Stromal cell of bone marrow (primary cell): Measurements from ENCODE around the gene GPR68.
"Not testable (repeated sequence)": the region's sequence is repeated elsewhere in the genome, so short reads cannot be mapped to it uniquely, and the experiment has no call there.

ENCODE experiments used
- DNase-seq: peaks from one replicate; pipeline ENCODE4 v3.0.0-alpha.2; 2012; ENCODE audit warnings: low read depth

The GPR68 gene

DNA sequence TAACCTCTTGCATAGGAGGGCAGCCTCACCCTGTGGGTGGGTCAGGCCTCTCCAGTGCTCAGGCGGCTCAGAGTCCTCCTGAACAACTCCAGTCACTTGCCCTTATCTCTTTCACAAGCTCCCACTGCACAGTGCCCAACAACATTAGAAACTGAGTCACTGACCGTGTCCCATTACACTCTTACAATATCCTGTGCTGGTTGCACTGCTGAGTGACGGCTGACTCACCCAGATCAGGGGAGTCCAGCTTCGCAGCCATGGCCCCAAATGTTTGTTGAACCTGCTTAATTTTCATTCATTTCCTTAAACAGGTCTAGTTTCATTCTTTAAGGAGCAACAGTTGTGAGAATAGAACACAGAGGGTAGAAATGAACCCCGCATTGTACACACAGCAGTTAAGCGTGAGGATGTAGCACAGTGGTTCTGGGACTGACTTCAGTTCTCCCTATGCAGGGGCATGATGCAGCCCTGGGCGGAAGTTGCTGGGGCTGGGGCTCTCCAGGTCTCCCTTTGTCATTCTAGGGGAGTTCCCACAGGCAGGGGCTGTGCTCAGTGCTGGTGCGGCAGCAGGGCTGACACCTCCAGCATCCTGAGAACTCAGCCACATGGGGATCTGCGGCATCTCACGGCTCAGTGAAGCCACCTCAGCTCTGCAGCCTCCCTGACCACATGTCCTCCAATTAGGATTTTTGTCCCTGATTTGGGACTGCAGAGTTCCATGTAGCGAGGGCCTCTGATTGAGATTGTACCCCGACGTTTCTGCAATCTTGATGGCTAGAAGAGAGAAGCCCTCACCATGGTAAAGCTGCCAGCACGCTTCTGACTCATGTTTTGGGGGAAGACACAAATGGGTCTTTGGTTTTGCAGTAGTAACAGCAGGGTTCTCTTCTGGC, 16.1 kb downstream of the GPR68 start:
- peak; percentile 63 for DNase-seq

DNA sequence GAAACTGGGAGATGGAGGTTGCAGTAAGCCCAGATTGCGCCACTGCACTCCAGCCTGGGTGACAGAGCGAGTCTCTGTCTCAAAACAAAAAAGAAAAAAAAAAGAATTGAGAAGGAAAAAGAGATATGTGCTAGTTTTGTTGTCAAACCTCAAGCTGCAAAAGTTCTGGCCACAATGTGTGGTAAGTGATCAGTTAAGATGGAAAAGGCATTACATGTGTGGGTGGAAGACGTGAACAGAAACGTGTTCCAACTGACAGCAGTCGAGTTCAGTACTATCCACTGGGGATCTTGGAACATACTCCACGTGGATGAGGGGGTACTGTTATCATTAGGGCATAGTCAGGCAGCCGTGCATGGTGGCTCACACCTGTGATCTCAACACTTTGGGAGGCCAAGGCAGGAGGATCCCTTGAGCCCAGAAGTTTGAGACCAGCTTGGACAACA, 17.3 kb downstream of the GPR68 start:
- DNase-seq: no peak

DNA sequence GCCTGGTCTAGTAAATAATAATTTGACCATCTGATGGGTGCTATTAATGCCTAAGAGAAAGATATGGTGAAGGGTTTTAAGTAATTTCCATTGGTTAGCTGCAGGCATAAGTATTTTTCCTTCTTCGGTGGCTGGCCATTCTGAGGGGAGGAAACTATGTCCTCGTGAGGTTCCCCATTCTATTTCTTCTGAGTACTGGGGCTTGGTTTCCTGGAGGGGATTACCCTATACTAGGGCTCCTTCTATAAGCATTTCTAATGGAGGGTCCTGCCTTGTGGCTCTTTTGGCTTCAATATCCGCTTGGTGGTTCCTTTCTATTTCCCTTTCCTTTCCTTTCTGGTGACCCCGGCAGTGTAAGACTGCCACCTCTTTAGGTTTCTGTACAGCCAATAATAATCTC, 18.1 kb downstream of the GPR68 start:
- DNase-seq: not testable (repeated sequence)

DNA sequence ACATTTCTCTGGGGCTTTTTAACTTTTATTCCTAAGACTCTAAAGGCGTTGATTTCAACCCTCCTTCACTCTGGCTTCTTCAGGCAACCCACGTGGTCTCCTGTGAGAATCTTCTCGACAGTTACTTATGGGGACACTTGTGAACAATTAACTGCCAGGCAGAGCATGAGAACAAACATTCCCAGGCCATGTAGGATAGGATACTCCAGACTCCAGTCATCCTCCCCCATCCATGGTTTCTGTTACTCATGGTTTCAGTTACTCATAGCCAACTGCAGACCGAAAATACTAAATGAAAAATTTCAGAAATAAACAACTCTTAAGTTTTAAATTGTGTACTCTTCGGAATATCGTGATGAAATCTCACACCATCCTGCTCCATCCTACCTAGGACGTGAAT, 19.5 kb downstream of the GPR68 start:
- no peak for DNase-seq

DNA sequence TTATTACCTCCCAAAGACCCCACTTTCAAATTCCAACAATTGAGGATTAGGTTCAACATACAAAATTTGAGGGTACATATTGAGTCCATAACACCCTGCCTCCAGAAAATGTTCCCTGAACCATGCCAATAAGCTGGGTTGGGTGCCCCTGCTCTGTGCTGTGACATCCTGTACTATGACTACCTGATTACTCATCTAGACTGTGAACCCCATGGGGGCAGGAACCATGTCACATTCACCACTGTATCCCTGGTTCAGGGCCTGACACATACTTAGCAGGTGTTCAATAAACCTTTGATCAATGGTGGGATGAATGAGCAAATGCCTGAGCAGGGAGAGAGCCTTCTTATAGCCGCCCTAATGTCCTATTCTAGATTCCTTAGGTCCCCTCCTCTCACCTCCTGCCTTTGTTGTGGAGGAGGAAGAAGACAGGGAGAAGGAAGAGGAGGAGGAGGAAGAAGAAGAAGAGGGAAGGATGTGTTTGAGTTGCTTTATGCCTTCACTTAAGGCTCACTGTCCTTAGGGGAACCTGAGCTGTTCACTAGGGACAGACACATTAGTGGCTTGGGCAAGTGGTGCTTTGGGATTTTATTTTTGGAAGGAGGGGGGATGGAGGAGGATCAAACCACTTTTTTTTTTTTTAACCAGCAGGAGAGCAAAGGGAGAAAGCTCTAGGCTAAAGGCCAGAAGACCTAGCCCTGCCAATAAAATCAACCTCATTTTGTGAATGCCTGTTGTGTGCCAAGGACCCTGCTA, 21.3 kb downstream of the GPR68 start:
- no peak for DNase-seq

DNA sequence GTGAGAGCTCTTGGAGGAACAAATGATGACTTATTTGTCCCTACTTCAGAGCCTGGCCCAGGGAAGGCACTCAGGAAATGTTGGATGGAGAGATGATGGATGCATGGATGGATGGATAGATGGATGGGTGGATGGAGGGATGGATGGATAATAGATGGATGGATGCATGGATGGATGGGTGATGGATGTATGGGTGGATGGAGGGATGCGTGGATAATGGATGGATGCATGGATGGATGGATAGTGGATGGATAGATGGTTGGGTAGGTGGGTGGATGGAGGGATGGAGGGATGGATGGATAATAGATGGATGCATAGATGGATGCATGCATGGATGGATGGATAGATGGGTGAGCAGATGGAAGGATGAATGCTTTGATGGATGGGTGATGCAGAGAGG, 23.2 kb downstream of the GPR68 start:
- DNase-seq: no peak

DNA sequence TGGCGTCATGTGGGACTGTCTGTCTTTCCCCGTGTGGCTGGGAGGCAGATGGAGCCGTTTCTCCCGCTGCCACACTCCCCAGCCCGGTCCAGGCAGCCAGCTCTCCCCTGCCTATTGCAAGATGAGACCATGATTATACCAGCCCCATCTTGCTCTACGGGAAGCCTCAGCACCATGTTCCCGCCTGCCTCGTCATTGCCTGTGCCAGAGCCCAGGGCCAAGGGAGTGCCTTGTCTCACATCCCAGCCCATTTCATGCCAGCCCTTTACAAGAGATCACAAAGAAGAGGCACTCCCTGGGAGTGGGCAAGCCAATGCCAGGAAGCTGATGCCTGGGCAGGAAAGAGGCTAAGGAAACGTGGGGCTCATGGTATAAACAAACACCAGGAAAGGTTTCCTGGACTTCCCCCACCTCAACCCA, 23.9 kb downstream of the GPR68 start:
- no peak for DNase-seq

DNA sequence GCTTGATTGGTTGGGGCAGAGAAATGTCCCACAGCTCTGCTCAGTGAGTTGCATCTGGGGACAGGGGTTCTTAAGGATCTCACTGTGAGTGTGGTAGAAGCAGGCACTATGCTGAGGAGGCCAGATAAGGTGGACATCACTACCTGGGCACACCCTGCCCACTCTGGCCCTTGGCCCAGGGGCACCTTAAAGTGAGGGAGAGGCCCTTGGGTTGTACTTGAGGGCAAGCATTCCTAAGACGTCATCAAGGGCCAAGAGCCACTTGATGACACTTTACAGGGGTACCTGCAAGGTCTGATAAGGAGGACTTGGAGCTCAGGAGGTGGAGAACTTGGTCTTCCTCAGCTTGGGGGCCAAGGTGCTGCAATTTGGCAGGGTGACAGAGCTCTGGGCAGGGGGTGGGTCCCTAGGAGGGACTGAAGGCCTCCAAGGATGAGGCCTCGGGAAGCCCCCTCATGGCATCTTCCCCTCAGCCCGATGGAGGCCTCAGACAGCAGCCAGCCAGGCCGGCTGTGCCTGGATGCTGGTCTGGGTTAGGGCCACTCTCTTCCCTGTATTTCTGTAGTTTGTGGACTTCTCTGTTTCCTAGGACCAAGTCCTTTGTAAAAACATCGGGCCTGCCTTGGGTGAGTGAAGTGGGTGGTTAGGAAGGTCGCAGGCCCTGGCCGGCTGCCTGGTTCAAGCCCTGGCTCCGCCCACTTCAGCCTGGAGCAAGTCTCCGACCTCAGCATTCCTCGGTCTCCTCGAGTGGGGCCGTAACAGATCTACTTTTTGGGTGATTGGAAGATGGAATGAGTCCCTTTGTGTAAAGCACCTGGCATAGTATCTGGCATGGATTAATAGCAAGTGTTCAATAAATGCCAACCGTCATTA, 24.8 kb downstream of the GPR68 start:
- no peak for DNase-seq

DNA sequence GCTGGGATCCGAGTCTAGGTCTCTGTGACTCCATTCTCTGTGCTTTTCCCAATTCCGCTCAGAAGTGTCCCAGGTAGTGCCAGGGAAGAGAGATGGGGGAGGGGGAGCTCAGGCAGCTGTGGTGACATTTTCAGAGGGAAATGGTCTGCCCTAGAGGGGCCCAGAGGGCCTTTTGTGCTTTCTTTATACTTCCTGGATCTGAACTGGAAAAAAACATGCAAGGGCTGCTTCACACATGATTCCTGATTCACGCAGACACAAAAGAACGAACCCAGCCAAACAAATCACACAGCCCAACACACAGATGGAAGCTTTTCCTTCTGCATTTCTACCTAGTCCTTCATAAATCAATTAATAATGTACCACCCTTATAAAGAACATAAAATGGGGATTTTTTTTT, 26.5 kb downstream of the GPR68 start:
- no peak for DNase-seq

DNA sequence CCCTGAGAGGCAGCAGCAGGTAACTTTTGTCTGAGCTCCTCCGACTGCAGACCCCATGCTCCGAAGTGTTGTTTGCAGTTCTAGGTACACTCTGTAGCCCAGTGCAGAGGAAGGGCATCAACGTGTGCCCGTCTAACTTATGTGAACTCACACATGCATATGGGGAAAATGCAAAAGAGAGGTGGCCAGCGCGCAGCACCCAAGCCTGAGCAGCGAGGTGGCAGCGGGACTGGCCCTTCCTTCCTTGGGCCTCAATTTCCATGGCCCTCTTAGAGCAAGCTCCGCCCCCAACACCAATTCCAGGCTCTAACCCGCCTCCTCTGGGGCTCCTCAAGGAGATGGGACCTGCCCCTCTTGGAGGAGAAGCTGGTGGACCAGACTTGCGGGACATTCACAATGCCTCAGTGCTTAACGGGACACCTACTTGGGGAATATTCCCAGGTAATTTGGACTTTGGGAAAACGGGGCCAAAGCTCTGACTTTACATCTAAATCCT, 27.7 kb downstream of the GPR68 start:
- DNase-seq: no peak

DNA sequence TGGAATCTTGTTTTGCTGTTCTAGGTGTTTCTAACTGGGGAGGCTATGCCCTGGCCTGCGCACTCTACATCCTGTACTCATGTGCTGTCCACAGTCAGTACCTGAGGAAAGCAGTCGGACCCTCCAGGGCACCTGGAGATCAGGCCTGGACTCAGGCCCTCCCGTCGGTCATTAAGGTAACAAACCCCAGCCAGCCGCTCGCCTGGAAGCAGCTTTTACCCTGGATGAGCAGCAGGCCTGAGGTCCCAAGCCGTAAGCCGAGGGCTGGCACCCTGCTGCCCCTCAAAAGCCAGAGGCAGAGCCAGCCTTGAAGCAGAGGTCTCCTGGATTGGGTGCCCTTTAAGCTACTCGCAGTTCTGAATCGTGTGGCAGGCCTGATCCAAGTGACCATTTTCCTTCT, 29.1 kb downstream of the GPR68 start:
- DNase-seq: no peak

DNA sequence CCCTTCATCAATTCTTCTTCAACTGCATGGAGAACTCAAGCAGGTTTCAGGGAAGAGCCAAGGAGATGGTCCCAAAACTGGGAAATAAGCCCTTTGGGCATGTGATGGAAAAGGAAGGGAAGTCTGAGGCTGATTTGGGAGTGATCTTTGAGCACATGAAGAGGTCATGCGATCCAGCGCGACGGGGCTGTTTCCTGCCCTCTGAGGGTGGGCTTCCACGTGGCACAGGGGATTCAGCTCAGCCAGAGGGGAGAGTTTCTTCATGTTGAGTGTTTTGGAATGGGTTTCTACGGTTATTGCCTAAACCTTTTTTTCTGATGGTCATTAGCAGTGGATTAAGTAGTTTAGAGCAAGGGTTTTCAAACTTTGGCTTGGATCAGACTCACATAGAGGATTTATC, 30.2 kb downstream of the GPR68 start:
- no peak for DNase-seq

DNA sequence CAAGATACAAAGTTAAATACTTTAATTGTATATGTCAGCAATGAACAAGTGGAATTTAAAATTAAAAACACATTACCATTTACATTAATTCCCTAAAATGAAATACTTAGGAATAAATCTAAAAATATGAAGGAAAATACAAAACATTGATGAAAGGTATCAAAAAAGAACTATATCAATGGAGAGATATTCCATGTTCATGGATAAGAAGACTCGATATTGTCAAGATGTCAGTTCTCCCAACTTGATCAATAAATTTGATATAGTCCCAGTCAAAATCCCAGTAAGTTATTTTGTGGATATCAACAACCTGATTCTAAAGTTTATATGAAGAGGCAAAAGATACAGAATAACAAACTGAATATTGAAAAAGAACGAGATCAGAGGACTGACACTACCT, 33.5 kb downstream of the GPR68 start:
- DNase-seq: no peak

DNA sequence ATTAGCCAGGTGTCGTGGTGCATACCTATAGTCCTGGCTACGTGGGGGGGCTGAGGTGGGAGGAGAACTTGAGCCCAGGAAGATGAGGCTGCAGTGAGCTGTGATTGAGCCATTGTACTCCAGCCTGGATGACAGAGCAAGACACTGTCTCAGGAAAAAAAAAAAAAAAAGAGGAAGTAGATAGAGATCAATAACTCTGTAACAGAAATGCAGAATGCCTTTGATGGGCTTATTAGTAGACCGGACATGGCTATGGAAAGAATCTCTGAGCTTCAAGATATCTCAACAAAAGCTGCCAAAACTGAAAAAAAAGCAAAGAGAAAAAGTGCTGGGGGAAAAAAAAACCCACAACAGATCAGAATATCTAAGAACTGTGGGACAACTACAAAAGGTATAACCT, 37.5 kb downstream of the GPR68 start:
- DNase-seq: no peak

DNA sequence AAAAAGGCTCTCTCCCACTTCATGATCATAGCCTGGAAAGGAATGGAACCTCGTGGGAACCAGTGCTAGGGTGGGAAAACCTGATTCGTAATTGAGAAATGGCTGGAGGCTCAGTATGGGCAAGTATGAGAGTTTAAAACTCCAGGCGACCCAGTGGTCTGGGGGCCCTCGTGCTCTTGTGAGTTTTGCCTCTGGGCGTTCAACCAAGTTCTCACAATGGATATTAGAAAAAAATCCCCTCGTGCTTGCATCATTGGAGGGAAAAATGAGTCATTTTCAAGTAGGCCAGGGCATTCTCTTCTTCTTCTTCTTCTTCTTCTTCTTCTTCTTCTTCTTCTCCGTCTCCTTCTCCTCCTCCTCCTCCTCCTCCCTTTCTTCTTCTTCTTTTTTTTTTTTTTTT, 39.0 kb downstream of the GPR68 start:
- peak; percentile 6 for DNase-seq

DNA sequence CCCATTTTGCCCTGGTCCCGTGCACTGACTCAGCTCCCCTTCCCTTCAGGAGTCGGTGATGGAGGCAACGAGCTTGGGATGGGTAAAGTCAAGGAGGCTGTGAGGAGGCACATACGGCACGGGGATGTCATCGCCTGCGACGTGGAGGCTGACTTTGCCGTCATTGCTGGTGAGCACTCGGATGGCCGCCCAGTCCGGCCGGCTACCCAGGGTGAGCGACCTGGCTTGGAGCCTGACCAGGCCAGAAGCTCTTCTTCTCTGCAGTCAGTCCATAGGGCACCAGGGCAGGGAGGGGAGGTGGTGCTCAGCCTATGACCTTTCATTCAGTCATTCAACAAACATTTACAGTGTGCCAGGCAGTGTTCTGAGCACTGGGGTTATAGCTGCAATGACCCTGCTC, 39.8 kb downstream of the GPR68 start:
- DNase-seq: no peak

DNA sequence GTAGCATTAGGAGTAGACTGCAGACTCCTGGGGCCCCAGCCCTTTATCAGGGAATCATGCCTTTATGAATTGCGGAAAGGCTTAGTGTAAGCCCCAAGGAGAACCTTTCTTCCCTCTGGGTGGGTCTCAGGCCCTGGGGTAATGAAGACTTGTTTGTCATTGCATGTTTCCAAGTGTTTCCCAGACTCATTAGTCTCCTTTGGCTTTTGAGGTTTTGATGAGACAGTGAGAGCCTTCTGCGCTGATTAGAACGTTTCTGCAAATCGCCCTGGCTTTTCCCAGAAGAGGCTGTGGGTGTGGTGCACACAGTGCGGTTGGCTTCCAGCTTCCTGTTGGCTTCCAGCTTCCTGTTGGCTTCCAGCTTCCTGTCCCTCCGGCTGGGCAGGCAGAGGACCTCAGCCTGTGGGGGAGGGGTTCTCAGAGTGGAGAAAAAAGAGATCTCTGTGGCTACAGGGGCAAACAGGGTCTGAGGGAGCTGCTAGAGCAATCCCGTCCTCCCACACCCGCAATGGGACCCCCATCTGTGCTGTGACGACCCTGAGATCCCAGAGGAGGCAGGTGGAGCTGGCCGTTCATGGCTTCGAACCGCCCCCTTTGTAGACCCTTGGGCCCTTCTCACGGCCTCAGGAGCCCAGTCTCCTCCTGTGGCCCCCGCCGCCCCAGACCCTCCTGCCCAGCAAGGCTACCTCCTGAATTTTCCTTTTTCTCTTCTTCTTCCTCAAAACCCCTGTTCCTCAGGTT, 42.1 kb downstream of the GPR68 start:
- DNase-seq: peak; percentile 40

DNA sequence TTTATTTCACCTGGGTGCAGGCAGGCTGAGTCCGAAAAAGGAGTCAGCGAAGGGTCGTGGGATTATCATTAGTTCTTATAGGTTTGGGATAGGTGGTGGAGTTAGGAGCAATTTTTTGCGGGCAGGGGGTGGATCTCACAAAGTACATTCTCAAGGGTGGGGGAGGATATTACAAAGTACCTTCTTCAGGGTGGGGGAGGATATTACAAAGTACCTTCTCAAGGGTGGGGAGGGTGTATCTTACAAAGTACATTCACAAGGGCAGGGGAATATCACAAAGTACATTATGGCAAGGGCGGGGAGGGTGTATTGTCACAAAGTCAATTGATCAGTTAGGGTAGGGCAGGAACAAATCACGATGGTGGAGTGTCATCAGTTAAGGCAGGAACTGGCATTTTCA, 43.7 kb downstream of the GPR68 start:
- not testable (repeated sequence) for DNase-seq

DNA sequence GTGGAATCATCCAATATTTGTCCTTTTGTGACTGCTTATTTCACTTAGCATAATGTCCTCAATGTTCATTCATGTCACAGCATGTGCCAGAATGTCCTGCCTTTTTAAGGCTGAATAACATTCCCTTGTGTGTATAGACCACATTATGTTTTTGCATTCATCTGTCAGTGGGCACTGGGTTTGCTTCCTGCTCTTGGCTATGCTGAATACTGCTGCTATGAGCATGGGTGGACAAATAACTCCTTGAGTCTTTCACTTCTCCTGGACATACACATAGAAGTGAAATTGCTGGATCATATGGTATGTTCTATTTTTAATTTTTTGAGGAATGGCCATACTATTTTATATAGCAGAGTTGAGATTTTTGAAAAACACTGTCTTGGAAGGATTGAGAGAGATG, 46.9 kb downstream of the GPR68 start:
- DNase-seq: no peak

DNA sequence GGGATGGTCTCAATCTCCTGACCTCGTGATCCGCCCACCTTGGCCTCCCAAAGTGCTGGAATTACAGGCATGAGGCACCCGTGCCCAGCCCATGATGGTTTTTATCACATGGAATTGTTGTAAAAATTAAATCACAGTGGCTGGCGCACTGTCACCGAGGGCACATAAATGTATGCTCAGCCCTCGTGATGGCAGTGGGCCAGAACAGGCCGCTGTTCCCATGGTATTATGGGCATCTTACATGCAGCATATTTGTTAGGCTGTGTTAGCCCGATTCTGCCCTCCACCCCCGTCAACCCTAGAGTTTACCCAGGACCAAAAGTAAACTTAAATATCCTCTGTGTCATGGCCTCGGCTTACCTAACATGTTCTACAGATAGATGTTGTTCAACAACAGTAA, 48.6 kb downstream of the GPR68 start:
- no peak for DNase-seq

DNA sequence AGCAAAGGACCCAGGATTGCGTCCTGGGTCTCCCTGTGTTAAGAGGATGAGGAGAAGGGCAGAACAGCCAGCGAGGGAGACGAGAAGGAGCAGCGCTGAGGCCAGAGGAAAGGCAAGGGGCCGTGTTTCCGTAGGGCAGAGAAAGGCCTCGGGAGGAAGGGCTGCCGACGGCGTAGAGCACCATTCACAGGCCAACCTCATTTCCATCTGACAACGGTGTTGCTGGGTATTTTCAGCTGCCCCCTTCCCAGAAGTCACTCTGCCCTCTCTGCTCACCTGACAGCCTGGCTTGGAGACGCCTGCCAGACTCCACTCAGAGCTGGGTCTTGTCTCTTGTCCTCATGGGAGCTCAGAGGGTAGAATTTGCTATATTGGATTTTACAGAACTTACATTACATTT, 51.4 kb downstream of the GPR68 start:
- DNase-seq: no peak

DNA sequence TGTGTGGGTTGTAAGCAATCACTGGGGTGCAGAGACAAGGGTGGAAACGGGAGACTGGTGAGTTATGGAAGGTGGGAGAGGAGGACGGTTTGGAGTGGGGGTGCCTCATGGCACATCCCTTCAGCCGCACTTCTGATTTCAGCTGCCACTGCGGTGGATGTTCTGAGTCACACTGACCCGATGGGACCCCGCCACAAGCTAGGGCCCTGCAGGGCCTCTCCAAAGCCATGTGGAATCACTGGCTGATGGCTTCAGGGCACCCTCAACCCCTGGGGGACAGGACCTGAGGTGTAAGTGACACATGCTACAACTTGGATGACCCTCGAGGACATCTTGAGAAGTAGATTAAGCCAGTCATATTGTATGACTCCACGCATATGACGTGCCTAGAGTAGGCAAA, 53.7 kb downstream of the GPR68 start:
- no peak for DNase-seq
